Stimulated activated CD8-positive, alpha-beta memory T cell treated with anti-CD3 and anti-CD28 coated beads, Interleukin-4, amount 100 ng/mL, for 4 hours (primary cell): ENCODE results near the gene HLTF.

Experiments
- DNase-seq, 2 donors: peaks; one replicate each; pipeline ENCODE4 v3.0.0-alpha.2; 2020; ENCODE audit warnings: low read depth in 2 of 2, low spot score in 1 of 2

HLTF gene

GRCh38 chr3:149090461-149090860 is 4.1 kb upstream of the HLTF start:
- no peak for DNase-seq

GRCh38 chr3:149089395-149089794 is 3.1 kb upstream of the HLTF start:
- no peak for DNase-seq

- DNase-seq, result no peak
Measured at GRCh38 chr3:149087208-149087607, 875 bp upstream of the HLTF start.

GRCh38 chr3:149085828-149086231 is 503 bp downstream of the HLTF start:
- no peak for DNase-seq

GRCh38 chr3:149081772-149082171 is 4.6 kb downstream of the HLTF start:
- DNase-seq, result no peak

- no peak for DNase-seq
Measured at GRCh38 chr3:149080699-149081091, 5.6 kb downstream of the HLTF start.

- no peak for DNase-seq
Measured at GRCh38 chr3:149080011-149080698, 6.2 kb downstream of the HLTF start.

GRCh38 chr3:149077628-149078027 is 8.7 kb downstream of the HLTF start:
- DNase-seq, result no peak

- no peak for DNase-seq
Measured at GRCh38 chr3:149067883-149068282, 18.4 kb downstream of the HLTF start.

- no peak for DNase-seq
Measured at GRCh38 chr3:149061776-149062175, 24.6 kb downstream of the HLTF start.

GRCh38 chr3:149058602-149059001 is 27.7 kb downstream of the HLTF start:
- no peak for DNase-seq

GRCh38 chr3:149058198-149058597 is 28.1 kb downstream of the HLTF start:
- no peak for DNase-seq

- no peak for DNase-seq
Measured at GRCh38 chr3:149055575-149055974, 30.8 kb downstream of the HLTF start.

GRCh38 chr3:149044339-149045083 is 41.8 kb downstream of the HLTF start:
- DNase-seq, result no peak

GRCh38 chr3:149042789-149043386 is 43.4 kb downstream of the HLTF start:
- no peak for DNase-seq

- no peak for DNase-seq
Measured at GRCh38 chr3:149038322-149038721, 48.0 kb downstream of the HLTF start.

GRCh38 chr3:149037684-149038083 is 48.6 kb downstream of the HLTF start:
- no peak for DNase-seq

- DNase-seq, result no peak
Measured at GRCh38 chr3:149031096-149031495, 55.2 kb downstream of the HLTF start.

- no peak for DNase-seq
Measured at GRCh38 chr3:149026718-149027117, 59.6 kb downstream of the HLTF start.

- DNase-seq, result no peak
Measured at GRCh38 chr3:149023951-149024350, 62.4 kb downstream of the HLTF start.

GRCh38 chr3:149021830-149022229 is 64.5 kb downstream of the HLTF start:
- no peak for DNase-seq

- no peak for DNase-seq
Measured at GRCh38 chr3:149020839-149021252, 65.5 kb downstream of the HLTF start.
